Lower lobe of right lung (tissue), 2 donors: Measurements from ENCODE around the gene MPIG6B. TPM values are rescaled to one million over a fixed set of nuclear protein-coding genes. Genes with fewer than 3 reads are reported as not detected.

Experiments used
- ATAC-seq, 2 donors: fragments of 200-7000 bp; cut with Tn5 transposase; one replicate each; pipeline ENCODE4 v1.9.1; 2020 to 2022; ENCODE audit warnings: mild to moderate bottlenecking in 2 of 2, moderate library complexity in 2 of 2
- DNase-seq: peaks from one replicate; pipeline ENCODE4 v3.0.0-alpha.2; 2020
- H3K27ac ChIP-seq: fragments of 200-600 bp; one replicate; pipeline ENCODE4 v1.8.0; 2022
- H3K27me3 ChIP-seq: fragments of 200-600 bp; one replicate; pipeline ENCODE4 v1.8.0; 2022; ENCODE audit warnings: low read depth
- H3K36me3 ChIP-seq: fragments of 200-600 bp; one replicate; pipeline ENCODE4 v1.8.0; 2022; ENCODE audit warnings: mild to moderate bottlenecking
- H3K4me1 ChIP-seq: fragments of 200-600 bp; one replicate; pipeline ENCODE4 v1.8.0; 2022
- H3K4me3 ChIP-seq: fragments of 200-600 bp; one replicate; pipeline ENCODE4 v1.8.0; 2022; ENCODE audit warnings: mild to moderate bottlenecking
- H3K9me3 ChIP-seq: fragments of 200-600 bp; one replicate; pipeline ENCODE4 v1.8.0; 2022
- intact Hi-C: fragments of 100-400 bp; cut with DNase I; formaldehyde crosslinking; loops from one replicate; pipeline ENCODE4 v1.11.0; 2022
- microRNA-seq: library from miRNA; unstranded; fragments of <30 nt; microRNA quantifications from one replicate; pipeline ENCODE4 v1.2.0, GENCODE V29; 2020; ENCODE audit warnings: borderline number of aligned reads
- total RNA-seq: library from RNA; stranded (reverse); fragmentation: NEBNext Ultra II Directional; extraction: Animal tissue kit (Norgen Biotek cat#: 25700); gene quantifications from one replicate; pipeline ENCODE4 v1.2.1, GENCODE V29; 2021
- TF ChIP-seq, protein P1 (sequence below): fragments of 200-600 bp; IDR thresholded peaks from one replicate; pipeline ENCODE4 v1.8.0; 2022; ENCODE audit warnings: antibody characterized with exemption, mild to moderate bottlenecking
- donor health status: DM: no; HTN: yes; CAD: no; lungs with severe emphysema.

MPIG6B gene
- total RNA-seq, 1 donor from 2014 or later = 2.6 TPM

DNA sequence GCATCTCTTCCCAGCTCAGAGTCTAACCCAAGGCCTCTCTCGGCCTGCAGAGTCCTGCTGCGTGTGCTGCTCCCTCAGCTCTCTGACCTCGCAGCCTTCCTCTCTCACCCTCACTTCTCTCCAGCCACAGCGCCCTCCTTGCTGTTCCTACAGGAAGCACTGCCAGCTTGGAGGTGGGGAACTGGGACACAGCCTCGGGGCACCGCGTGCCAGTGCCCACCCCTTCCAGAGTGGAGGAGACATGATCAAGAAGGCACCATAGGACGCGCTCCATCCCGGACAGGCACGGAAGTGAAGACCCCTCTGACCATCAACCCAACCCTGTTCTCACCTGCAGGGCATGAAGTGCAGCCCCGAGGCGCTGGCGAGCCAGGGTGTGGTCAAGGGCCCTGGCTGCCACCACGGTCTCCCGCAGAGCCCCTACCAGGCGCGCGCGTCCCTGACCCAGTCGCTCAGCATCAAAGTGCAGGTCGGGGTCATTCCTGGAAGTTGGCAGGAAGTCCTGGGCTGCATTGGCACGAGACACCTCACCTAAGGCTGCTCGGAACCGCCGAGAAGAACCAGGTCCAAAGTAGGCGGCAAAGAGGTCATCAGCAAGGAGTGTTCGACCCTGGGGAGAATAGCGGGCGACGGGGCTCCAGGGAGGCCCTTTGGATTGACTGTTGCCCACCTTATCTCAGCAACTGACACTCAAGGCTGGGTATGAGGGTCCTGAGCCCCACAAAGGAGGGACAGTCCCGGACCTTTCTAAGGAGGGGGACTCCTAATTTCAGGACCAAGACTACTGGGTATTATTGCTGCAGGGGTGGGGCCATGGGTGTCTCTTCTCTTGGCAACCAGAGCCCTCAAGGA is 52.7 kb downstream of the MPIG6B start:
- TF ChIP-seq, protein P1, sequence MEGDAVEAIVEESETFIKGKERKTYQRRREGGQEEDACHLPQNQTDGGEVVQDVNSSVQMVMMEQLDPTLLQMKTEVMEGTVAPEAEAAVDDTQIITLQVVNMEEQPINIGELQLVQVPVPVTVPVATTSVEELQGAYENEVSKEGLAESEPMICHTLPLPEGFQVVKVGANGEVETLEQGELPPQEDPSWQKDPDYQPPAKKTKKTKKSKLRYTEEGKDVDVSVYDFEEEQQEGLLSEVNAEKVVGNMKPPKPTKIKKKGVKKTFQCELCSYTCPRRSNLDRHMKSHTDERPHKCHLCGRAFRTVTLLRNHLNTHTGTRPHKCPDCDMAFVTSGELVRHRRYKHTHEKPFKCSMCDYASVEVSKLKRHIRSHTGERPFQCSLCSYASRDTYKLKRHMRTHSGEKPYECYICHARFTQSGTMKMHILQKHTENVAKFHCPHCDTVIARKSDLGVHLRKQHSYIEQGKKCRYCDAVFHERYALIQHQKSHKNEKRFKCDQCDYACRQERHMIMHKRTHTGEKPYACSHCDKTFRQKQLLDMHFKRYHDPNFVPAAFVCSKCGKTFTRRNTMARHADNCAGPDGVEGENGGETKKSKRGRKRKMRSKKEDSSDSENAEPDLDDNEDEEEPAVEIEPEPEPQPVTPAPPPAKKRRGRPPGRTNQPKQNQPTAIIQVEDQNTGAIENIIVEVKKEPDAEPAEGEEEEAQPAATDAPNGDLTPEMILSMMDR = no peak
- intact Hi-C loops = no loop called here
- H3K36me3 ChIP-seq = peaks cover 27% of the 10 kb centered on the region
- ATAC-seq (no peak), DNase-seq (no peak)
- peaks cover 13% of the 10 kb centered on the region for H3K4me1 ChIP-seq
- H3K9me3 ChIP-seq = no peaks in the 10 kb centered on the region
- no peak overlapping the region for H3K4me3 ChIP-seq
- H3K27ac ChIP-seq = peak overlapping the region; percentile 50
- H3K27me3 ChIP-seq = no peaks in the 10 kb centered on the region

Small RNAs within 50 kb of the gene (microRNA-seq; reads per million reads assigned to microRNA genes)
- gene MIR4646 = not detected

Other genes with a start within 250 kb of the MPIG6B start
- gene MICB, start 225.2 kb upstream of the MPIG6B start, total RNA-seq = 13.8 TPM
- not detected for gene MCCD1, start 194.4 kb upstream of the MPIG6B start, total RNA-seq
- gene DDX39B, start 181.4 kb upstream of the MPIG6B start, total RNA-seq = 265 TPM
- gene ATP6V1G2, start 176.8 kb upstream of the MPIG6B start, total RNA-seq = 1.6 TPM
- gene NFKBIL1, start 175.8 kb upstream of the MPIG6B start, total RNA-seq = 17.8 TPM
- not detected for gene LTA, start 151.1 kb upstream of the MPIG6B start, total RNA-seq
- gene TNF, start 147.8 kb upstream of the MPIG6B start, total RNA-seq = 4.5 TPM
- gene LTB, start 140.9 kb upstream of the MPIG6B start, total RNA-seq = 10.0 TPM
- 127 TPM for gene LST1, start 137.1 kb upstream of the MPIG6B start, total RNA-seq
- 2.6 TPM for gene NCR3, start 130.4 kb upstream of the MPIG6B start, total RNA-seq
- gene AIF1, start 108.1 kb upstream of the MPIG6B start, total RNA-seq = 109 TPM
- gene PRRC2A, start 102.7 kb upstream of the MPIG6B start, total RNA-seq = 133 TPM
- gene BAG6, start 70.7 kb upstream of the MPIG6B start, total RNA-seq = 253 TPM
- 1.6 TPM for gene APOM, start 67.5 kb upstream of the MPIG6B start, total RNA-seq
- gene C6orf47, start 62.6 kb upstream of the MPIG6B start, total RNA-seq = 24.7 TPM
- gene GPANK1, start 58.4 kb upstream of the MPIG6B start, total RNA-seq = 15.4 TPM
- 117 TPM for gene CSNK2B, start 57.3 kb upstream of the MPIG6B start, total RNA-seq
- gene LY6G5B, start 53.4 kb upstream of the MPIG6B start, total RNA-seq = 11.0 TPM
- gene LY6G5C, start 42.3 kb upstream of the MPIG6B start, total RNA-seq = 2.9 TPM
- gene ABHD16A, start 20.0 kb upstream of the MPIG6B start, total RNA-seq = 56.4 TPM
- gene LY6G6F, start 16.5 kb upstream of the MPIG6B start, total RNA-seq = 0.97 TPM
- gene LY6G6D, start 8.0 kb upstream of the MPIG6B start, total RNA-seq = not detected
- not detected for gene LY6G6C, start 1.6 kb upstream of the MPIG6B start, total RNA-seq
- 67.0 TPM for gene DDAH2, start 5.9 kb downstream of the MPIG6B start, total RNA-seq
- 310 TPM for gene CLIC1, start 13.2 kb downstream of the MPIG6B start, total RNA-seq
- 14.9 TPM for gene MSH5, start 16.6 kb downstream of the MPIG6B start, total RNA-seq
- gene SAPCD1, start 39.3 kb downstream of the MPIG6B start, total RNA-seq = 1.2 TPM
- 4.2 TPM for gene VWA7, start 54.0 kb downstream of the MPIG6B start, total RNA-seq
- 44.1 TPM for gene VARS1, start 72.4 kb downstream of the MPIG6B start, total RNA-seq
- 30.5 TPM for gene LSM2, start 83.6 kb downstream of the MPIG6B start, total RNA-seq
- 2.5 TPM for gene HSPA1L, start 91.9 kb downstream of the MPIG6B start, total RNA-seq
- 230 TPM for gene HSPA1A, start 92.2 kb downstream of the MPIG6B start, total RNA-seq
- 122 TPM for gene HSPA1B, start 104.4 kb downstream of the MPIG6B start, total RNA-seq
- gene NEU1, start 139.4 kb downstream of the MPIG6B start, total RNA-seq = 70.5 TPM
- gene SLC44A4, start 155.6 kb downstream of the MPIG6B start, total RNA-seq = 53.7 TPM
- gene EHMT2, start 174.3 kb downstream of the MPIG6B start, total RNA-seq = 46.0 TPM
- gene ZBTB12, start 178.7 kb downstream of the MPIG6B start, total RNA-seq = 5.1 TPM
- gene C2, start 204.3 kb downstream of the MPIG6B start, total RNA-seq = 311 TPM
- gene CFB, start 222.7 kb downstream of the MPIG6B start, total RNA-seq = 85.6 TPM
- 47.0 TPM for gene NELFE, start 235.6 kb downstream of the MPIG6B start, total RNA-seq
- 64.2 TPM for gene SKIC2, start 235.8 kb downstream of the MPIG6B start, total RNA-seq
- 16.5 TPM for gene DXO, start 248.8 kb downstream of the MPIG6B start, total RNA-seq